Kidney capillary endothelial cell (primary cell): ENCODE results near the gene BCDIN3D.
"Not testable (repeated sequence)": the region's sequence is repeated elsewhere in the genome, so short reads cannot be mapped to it uniquely, and the experiment has no call there.

Source experiments
- DNase-seq: peaks from one replicate; pipeline ENCODE4 v3.0.0-alpha.2; 2018; ENCODE audit warnings: low spot score

Gene BCDIN3D

DNA sequence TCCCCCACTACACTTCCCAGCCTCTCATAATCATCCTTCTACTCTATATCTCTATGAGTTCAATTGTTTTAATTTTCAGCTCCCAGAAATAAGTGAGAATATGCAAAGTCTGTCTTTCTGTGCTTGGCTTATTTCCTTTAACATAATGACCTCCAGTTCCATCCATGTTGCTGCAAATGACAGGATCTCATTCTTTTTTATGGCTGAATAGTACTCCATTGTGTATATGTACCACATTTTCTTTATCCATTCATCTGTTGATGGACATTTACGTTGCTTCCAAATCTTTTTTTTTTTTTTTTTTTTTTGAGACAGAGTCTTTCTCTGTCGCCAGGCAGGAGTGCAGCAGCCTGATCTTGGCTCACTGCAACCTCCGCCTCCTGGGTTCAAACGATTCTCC is 13.0 kb upstream of the BCDIN3D start:
- DNase-seq: not testable (repeated sequence)

DNA sequence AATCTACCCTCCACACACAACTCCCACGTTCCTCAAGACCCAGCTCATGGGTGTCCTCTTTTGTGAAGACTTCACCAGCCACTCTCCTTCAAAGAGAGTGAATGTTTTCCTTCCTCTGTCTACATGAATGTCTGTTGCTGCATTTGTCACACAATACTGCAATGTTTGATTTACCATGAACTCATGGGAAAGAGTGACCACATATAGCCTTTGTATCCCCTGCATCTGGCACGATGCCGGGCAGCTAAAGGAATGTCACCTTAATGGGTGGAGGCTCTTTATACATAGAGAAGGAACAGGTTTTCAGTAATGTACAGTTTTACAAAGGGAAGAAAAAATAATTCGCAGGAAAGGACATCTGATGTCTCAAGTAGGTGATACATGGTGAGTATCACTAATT is 12.1 kb upstream of the BCDIN3D start:
- DNase-seq: no peak

DNA sequence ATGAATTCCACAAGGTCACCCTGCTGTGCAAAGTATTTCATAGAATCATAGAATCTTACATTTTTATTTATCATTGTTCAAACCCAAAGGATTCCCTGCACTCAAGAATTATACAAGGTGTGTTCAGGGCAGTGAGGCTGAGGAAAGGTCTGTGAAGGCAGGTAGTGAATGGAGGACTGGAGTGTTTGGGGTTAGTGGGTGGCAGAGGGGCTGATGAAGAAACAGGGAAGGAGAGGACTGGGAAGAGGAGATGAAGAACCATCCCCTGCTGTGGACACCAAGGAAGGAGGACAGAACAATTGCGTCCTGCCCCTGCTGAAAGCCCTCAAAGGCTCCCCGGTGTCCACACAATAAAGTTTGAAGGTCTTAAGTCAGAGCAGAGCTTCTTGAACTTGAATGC is 10.8 kb upstream of the BCDIN3D start:
- DNase-seq: no peak

DNA sequence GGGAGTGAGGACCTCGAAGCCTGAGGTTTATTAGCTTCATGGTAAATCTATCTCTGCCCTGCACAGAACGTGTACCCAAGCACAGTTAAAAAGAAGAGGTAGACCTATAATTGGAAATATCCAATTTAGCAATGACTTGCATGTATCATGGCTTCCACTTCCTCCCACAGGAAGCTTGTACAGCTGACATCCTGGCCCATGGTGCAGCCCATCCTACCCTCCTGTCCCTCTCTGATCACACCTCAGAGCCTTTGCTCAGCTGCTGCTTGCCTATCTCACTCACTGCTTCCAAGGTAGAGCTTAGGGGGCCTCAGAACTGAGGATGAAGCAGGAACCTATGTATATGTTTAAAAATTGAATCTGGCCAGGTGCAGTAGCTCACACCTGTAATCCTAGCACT is 4.3 kb upstream of the BCDIN3D start:
- no peak for DNase-seq

DNA sequence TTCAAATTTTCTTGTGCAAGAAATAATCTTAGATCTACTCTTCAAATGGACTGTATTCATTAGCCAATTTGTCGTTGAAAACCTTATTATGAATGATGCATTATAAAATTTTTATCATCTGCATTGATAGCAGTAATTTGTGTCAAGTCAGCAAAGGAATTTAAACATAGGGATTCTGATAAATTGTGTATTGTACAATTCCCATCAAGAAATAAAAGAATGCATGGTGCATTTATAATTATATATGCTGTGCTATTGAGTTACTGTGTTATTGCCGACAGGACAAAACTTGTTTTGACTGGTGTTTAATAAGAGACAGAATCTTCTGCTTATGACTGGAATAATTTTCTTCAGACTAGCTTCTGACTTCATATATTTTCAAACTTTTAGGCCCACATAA is 3.1 kb upstream of the BCDIN3D start:
- DNase-seq: no peak

DNA sequence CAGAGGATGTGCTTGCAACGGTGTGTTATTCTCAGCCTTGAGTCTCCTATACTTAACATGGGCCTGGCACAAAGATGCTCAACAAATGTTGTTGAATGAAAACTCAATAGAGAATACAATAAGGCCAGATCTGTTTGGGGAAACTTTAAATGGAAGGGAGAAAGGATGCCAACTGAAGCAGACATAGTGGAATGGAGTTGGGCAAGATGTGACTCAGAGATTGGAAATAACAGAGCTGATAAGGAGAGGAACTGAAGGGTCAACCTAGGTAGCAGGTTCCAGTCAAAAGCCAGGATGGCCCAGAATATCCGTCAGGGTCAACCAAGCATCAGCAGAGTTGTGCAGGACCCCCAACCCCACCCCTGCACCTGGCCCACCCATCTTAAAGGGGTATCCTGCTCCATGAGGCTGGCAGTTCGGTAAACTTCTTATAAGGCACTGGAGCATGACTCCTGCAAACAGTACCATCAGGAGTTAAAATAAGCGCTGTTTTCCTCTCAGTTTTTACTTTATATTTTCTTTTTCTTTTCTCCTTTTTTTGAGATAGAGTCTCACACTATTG is 1.1 kb upstream of the BCDIN3D start:
- no peak for DNase-seq

DNA sequence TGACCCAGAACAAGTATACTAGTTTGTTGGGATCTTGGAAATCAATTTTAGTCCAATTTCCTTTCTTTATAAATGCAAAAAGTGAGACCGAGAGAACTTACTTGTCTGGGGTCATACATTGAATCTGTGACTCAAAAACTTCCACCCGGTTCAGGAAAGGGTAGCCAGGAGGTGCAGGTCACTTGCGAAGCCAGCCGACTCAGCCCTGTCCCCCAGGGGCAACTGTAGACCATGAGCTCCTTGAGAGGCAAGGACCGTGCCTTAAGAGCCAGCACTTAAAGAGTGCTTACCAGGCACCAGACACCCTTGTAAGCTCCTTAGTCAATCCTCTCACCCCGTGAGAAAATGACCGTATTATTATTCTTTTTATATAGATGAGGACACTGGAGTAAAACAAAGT is 505 bp upstream of the BCDIN3D start:
- no peak for DNase-seq

DNA sequence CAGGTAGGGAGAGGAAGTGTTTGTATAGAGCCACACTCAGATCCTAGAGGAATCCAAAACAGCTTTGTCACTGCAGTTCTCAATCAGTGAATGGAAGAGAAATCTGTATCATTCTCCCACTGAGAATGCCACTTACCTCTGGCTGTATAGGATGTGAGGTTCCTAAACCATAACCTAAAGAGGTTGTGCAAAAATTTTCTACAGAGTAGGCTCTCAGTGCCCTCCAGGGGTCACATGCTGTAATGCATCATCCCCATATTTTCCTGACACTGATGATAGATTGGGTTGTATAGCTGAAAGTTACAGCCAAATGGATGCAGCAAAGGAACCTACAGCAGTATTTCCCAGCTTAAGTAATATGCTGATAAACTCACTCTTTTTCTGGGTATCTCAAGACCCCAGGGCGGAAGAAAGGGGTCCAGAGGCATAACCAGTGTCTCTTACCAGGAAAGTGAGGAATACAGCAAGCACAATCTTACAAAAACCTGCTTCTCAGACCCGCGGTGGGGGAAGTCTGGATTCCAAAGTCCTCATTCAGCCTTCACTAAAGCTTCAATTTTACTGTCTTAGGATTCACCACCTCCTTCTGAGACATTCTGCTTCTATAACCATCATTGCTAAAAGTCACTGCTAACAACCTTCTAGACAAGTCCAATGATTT is 3.8 kb downstream of the BCDIN3D start:
- peak; percentile 67 for DNase-seq

DNA sequence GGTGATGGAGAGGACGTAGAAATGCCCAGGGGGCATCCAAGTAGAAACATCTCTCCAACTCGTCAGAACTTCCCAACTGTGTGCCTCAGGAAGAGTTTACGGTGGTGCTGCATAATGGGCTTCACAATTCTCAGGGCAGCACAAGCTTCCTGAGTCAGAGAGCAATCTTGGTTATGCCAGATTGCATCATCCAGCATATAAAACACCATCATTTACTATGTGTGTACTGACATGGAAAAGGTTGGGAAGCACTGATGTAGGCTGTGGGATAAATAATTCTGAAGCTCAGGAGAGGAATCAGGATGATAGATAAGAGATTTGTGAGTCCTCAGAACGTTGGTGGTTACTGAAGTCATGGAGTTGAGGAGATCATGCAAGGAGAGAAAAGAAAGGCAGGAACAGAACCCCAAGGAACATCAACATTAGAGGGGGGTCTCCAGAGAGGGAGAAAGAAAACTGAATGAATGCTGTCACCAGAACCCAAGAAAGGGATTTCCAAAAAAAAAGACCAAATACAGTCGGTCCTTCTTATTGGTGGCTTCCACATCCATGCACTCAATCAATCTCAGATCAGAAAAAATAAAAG is 10.0 kb downstream of the BCDIN3D start:
- DNase-seq: no peak

DNA sequence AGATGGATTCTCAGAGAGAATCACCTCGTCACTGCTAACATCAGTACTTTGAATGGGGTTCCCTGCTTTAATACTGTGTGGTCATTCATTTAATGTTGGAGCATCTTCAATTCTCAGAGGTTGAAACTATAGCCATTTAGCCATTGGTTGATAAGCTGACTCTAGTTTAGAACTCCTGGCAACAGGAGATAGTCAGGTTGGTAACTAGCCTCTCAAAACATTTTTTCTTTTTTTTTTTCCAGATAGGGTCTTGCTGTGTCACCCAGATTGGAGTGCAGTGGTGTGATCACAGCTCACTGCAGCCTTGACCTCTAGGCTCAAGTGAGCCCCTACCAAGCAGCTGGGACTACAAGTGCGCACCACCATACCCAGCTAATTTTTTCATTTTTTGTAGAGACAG is 11.2 kb downstream of the BCDIN3D start:
- DNase-seq: no peak

DNA sequence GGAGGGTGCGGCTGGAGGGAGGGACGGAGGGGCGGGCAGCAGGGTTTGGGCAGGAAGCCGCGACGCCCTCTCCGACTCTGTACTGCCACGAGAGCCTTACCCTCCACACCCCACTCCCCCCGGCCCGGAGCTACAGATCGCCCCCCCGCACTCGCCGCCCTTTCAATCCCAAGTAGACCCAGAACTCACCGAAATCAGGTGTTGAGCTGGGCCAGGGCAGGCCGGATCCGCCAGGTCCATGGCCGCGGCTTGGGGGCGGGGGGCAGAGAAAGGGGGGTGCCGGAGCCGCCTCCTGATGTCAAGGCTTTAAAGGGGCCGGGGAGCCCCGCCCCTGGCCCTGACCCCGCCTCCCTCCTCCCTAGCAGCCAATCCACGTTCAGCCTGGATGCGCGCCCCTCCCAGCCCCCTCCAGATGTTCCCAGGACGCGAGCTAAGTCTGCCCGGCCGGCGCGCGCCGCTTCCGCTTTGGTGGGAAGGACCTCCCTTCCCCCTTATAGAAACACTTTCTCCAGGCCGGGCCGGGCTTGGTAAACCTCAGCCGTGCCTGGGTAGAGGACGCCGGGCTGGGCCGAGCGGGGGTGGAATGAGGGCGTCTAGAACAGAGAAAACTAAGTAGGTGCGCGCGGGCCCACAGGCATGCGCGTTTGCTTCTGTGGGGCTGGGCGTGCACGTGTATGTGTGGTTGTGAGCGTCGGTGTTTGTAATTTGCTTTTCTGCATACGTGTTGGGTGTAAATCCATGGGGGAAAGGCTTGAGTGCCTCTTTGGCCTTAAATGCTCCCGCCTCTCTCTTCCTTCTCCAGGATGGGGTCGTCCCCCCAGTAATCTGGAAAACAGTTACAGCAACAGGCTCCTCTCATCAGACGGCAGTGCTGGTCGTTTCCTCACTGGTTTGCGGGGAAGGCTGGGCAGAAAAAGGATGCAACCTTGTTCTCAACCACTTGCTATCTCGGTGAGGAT is 14.5 kb downstream of the BCDIN3D start, which contains the start of gene NCKAP5L:
Gene NCKAP5L, minus strand, starts transcription at position 281 of the 959 bp plus-strand sequence. CDS start 24,369 bp downstream, outside the sequence.
- peak; percentile 91 for DNase-seq

DNA sequence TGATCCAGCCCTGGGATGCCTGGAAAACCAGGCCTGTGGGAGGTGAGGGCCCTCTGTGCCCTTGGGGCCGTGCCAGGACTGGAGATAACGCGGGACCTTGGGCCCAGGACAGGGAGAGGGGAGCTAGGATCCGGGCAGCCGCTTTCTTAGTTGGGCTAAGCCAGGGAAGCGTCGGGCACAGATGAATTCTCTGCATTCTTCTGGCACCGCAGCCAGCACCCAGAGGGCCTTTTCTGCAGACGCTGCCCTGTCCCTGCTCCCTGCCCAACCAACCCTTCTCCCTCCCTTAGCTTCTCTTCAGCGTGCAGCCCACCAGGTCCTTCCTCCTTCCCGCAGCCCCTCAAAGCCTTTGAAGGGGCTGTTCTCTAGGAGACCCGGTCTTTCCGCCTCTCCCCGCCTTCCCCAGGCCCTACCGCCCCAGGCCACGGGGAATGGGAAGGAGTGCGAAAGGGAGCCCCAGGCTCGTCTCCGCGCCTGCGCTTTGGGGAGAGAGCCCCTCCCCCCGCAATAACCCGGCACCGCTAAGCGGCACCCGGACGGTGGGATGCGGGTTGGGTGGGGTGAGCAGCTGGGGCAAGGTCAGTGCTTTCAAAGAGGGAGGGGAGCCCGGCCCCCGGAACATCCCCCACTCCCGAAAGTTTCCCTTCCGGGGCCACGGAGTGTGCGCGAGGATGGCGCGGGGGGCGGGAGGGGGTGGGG is 15.4 kb downstream of the BCDIN3D start:
- DNase-seq: no peak

DNA sequence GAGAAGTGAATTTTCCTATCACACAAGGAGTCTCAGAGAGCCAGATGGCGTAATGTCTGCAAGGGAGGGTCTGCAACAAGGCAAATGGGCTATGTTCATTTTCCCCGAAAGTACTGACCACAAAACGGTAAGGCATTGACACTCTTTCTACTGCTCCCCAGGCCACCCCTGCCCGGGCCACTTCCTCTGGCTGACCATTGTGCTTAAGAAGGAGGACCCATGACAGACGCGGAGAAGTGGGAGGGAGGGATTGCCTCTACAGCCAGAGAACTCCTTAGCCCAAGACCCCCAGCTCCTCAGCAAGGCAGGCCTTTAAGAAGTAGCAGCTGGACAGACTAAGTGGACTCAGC is 15.9 kb downstream of the BCDIN3D start:
- no peak for DNase-seq

DNA sequence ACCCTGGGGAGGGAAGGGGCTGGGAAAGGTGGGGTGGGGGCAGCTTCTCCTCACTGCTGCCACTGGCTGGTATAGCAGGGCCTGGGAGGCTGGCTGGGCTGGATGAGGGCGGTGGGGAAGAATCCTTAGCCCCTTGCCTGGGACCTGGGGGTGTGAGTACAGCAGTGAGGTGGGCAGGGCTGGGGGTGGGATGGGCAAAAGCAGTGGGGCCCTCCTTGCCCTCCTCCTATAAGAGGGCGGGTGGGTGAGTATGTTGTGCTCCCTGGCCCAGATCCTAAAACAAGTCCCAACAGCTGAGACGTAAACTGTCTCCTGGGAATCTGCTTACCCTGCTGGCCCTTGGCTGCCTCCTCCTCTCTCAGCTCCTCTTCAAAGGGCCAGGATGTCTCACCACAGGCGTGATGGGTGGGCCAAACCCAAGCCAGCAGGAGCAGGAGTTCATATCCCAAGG is 16.9 kb downstream of the BCDIN3D start:
- DNase-seq: no peak

DNA sequence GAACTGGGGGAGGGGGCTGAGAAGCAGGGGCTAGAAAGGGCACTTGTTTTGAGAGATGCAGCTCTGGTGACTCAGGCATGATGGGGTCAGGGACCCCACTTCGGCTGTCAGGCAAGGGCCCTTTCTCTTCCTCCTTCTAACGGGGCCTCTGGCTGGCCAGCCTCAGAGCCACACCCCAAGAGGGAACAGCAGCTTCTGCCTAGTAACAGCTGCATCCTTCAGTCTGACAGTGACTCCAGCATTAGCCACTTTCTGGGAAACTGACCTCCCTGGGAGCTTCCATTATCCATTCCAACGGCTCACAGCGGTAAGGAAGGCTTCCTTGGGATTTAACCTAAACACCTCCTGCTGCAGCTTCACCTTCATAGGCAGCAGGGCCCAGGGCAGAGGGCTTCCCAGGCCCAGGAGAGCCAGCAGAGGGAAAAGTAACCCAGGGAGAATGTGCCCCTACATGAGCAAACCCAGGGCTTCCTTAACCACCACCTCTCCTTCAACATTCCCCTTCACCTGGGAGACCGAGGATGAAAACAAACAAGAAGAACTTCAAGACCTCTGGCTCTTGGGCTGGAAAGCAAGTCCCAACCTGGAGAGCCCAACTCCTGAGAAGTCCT is 17.4 kb downstream of the BCDIN3D start:
- DNase-seq: peak; percentile 42

DNA sequence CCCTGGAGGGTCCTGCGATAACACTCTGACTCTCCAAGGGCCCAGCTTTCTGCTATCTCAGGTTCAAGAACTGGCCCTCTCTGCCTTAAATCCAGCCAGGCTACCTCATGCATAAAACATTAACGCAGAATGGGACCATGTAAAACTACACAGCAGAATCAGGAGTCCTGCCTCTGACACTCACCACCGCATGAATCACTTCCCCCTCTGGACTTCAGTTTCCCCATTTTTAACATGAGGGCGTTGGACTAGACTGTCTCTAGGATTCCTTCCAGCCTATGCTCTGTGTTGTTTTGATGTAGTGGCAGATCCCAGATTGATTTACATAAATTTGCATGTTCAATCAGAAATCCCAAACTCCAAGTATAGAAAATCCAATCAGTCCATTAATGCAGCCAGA is 18.0 kb downstream of the BCDIN3D start:
- DNase-seq: peak; percentile 77

DNA sequence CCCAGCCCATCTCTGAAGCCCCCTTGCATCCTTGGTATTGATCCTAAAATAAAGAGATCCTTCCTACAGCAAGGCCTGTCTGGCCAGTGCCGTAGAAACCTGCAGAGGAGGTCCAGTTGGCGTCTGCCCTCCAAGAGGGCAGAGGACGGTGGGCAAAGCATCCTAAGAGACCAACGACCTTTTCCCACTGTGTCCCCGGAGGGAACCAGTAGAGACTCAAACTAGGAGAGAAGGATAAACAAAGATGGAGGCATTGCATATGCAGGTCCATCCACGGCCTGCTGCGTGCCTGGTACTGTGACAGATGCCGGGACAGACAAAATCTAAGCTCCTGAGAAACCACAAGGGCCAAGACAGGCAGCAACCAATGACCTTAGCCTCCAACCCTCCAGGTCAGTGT is 18.5 kb downstream of the BCDIN3D start:
- no peak for DNase-seq

DNA sequence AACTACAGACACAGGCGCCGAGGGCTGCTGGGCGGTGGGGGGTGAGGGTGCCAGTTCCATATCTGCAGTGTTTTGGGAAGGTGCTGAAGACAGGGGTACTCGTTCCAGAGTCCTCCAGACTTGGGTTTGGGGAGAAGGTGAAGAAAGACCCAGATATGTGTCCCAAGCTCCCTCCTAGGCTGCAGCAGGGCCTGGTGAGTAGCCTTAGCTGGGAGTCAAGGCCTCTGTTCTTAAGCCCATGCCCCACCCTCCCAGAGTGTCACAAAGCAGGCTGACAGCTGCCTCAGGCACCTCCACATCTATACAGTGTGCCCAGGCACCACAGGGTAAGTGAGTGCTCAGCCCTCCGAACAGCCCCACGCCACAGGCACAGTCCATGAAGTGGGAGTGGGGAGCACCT is 19.0 kb downstream of the BCDIN3D start:
- no peak for DNase-seq

DNA sequence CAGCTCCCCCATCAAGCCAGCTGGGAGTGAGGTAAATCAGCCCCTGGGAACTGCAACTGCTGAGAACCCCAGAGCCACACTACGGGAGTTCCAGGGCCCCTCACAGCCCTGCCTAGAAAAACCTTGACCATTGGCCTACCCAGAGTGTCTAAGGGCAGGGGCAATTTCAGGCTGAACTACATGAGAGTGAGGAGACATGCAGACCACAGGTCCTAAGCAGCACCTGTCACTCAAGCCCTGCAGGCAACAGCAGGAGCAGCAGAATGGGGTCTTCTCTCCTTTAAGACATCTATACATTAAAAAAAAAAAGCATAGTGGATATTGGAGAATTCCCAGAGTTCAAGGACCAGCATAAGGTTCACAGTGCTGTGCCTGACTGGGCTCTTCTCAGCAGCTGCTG is 19.6 kb downstream of the BCDIN3D start:
- no peak for DNase-seq

DNA sequence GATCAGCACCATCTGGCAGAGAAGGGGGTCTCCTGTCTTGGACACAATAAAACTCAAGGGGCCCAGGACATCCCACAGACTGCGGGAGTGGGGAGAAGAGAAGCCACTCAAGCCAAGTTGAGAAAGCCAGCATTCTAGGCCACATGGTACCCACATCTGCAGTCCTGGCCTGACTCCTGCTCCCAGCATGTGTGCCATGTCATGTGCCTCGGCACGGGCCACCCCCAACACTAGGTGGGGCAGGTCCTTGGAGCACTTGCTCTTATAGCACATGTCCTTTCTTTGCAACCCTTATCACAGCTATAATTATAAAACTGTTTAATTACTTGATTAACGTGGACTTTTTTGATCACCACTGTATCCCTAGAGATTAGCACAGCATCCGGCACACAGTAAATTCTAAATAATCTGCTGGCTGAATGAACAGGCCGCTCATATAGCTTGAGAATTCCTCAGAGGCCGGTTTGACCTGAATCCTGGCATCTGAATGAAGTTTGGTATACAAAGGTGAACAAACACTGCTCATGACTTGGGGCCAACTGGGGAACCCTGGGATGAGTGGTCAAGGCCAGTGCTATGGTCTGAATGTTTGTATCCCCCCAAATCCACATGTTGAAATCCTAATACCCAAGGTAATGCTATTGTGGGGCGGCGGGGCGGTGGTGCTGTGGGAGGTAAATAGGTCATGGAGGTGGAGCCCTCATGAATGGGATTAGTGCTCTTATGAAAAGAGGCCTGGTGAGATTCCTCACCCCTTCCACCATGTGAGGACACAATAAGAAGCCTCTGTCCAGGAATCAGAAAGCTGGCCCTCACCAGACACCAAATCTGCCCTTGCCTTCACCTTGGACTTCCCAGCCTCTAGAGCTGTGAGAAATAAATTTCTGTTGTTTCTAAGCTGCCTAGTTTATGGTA is 21.3 kb downstream of the BCDIN3D start:
- DNase-seq: peak; percentile 16
